Measurements from ENCODE around the gene HNF4A. TPM values are rescaled to one million over a fixed set of nuclear protein-coding genes. Genes with fewer than 3 reads are reported as not detected.

The HNF4A gene
- total RNA-seq, 1 donor from 2014 or later: not detected

DNA sequence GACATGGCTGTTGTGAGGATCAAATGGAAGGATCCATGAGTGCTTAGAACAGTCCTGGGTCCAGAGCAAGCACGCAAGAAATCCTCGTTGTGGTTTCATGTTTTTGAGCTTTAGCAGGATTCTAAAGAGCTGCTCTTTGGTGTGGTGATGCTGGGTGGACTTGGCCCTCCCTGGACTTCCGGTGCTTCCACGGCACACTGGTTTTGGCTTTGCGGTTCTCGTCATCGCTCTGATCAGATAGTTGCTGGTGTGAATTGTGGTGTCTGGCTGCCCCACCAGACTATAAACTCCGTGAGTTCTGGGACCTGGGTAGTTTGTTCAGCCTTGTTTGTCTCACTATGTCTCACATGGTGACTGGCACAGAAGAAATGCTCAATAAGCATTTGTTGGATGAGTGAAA is 3.3 kb downstream of the HNF4A start:
- TF ChIP-seq, protein P1, sequence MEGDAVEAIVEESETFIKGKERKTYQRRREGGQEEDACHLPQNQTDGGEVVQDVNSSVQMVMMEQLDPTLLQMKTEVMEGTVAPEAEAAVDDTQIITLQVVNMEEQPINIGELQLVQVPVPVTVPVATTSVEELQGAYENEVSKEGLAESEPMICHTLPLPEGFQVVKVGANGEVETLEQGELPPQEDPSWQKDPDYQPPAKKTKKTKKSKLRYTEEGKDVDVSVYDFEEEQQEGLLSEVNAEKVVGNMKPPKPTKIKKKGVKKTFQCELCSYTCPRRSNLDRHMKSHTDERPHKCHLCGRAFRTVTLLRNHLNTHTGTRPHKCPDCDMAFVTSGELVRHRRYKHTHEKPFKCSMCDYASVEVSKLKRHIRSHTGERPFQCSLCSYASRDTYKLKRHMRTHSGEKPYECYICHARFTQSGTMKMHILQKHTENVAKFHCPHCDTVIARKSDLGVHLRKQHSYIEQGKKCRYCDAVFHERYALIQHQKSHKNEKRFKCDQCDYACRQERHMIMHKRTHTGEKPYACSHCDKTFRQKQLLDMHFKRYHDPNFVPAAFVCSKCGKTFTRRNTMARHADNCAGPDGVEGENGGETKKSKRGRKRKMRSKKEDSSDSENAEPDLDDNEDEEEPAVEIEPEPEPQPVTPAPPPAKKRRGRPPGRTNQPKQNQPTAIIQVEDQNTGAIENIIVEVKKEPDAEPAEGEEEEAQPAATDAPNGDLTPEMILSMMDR (conservative IDR thresholded peaks at IDR 0.05; ENCODE audit: low read depth, low read length): no peak
- no peak for DNase-seq (ENCODE audit: low read depth)
- H3K4me3 ChIP-seq (ENCODE audit: low read depth, low read length): no peak overlapping the region

DNA sequence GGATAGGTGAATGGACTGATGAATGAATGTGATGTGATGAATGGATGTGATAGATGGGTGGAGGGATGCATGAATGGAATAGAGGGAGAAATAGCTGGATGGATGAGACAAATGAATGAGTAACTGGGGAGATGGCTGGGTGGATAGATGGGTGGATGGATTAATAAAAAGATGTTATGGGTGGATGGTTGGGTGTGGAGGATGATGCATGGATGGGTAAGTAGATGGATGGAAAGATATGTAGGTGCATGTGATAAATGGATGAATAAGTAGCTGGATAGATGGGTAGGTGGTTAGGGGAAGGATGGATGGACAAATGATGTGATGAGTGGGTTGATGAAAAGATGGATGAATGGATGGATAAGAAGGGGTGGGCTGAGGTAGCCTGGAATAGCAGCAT is 4.7 kb downstream of the HNF4A start:
- H3K4me3 ChIP-seq (ENCODE audit: low read depth, low read length): no peak overlapping the region
- DNase-seq (ENCODE audit: low read depth): no peak
- TF ChIP-seq, protein P1 (conservative IDR thresholded peaks at IDR 0.05; ENCODE audit: low read depth, low read length): no peak

DNA sequence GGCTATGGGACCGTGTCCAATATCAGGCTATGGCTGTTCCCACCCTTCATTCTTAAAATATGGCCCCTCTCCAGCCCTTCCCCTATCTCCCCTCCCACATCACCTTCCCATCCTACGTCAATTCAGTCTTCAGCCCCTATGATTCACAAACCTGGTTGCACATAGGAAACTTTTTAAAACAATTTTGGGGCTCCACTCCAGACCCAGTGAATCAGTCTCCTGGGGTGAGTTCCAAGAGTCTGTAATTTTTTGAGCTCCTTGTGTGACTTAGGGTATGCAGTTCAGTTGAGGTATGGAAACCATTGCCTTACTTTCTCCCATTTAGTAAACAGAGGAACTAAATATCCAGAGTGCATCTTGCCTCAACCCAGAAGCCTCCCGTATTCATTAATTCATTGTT is 5.5 kb downstream of the HNF4A start:
- no peak for DNase-seq (ENCODE audit: low read depth)
- H3K4me3 ChIP-seq (ENCODE audit: low read depth, low read length): no peak overlapping the region
- TF ChIP-seq, protein P1 (conservative IDR thresholded peaks at IDR 0.05; ENCODE audit: low read depth, low read length): no peak

DNA sequence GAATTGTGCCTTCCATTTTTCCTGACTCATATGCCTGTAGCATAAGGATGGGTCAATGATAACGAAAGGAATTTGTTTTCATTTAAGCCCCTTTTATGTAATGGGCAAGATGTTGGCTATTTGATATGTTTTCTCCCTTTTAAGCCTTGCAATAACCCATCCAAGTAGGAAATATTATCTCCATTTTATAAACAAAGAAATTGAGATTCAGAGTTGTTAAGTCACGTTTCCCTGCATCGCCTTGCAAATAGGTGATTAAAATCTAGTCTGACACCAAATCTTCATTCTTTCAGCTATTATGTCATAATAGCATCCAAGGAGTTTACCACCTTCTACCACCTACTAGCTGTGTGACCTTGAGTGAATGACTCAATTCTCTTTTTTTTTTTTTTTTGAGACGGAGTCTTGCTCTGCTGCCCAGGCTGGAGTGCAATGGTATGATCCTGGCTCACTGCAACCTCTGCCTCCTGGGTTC is 7.0 kb downstream of the HNF4A start:
- H3K4me3 ChIP-seq (ENCODE audit: low read depth, low read length): no peak overlapping the region
- DNase-seq (ENCODE audit: low read depth): no peak
- TF ChIP-seq, protein P1 (conservative IDR thresholded peaks at IDR 0.05; ENCODE audit: low read depth, low read length): no peak

DNA sequence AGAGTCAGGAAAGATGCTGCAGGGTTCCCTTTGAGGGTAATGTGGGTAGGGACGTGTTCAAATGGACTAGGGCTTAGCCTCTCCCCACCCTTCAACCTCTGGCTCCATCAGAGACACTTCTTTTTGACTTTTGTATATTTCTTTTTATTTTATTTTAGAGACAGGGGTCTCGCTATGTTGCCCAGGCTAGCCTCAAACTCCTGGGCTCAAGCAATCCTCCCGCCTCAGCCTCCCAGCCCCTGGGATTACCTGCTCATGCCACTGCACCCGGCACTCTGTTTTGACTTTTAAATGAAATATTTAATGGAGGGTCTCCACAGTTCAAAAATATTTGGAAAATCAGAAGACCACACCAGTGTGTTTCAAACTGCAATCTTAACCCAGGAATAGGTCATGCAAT is 8.6 kb downstream of the HNF4A start:
- no peak overlapping the region for H3K4me3 ChIP-seq (ENCODE audit: low read depth, low read length)
- DNase-seq (ENCODE audit: low read depth): no peak
- TF ChIP-seq, protein P1 (conservative IDR thresholded peaks at IDR 0.05; ENCODE audit: low read depth, low read length): no peak

DNA sequence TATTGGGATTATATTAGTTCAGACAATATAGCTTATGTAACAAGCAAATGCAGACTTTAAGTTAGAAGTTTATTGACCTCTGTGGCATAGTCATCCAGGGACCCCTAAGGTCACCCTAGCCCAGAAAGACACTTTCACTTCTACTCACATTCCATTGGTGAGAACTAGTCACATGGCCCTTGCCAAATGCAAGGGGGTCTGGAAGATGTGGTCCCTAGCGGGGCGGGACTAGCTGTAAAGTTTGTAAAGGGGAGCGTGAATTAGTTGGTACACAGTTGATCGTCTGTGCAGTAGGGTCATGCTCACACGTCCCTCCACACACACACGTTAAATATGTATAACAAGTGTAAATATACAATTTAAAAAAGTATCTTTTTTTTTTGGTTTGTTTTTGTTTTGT is 9.3 kb downstream of the HNF4A start:
- DNase-seq (ENCODE audit: low read depth): no peak
- H3K4me3 ChIP-seq (ENCODE audit: low read depth, low read length): no peak overlapping the region
- TF ChIP-seq, protein P1 (conservative IDR thresholded peaks at IDR 0.05; ENCODE audit: low read depth, low read length): no peak

DNA sequence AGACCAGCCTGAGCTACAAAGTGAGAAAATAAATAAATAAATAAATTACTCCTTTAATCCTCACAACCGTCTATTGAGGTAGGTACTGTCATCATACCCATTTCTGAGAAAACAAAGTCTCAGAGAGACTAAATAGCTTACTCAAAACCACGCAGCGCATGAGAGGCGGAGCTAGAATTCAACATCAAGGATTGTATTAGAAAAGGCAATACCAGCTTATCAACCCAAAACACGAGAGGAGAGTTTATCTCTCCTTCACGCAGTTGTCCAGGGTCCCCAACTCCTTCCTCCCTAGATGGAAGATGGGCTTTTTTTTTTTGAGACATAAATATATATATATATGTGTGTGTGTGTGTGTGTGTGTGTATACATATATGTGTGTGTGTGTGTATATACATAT is 12.2 kb downstream of the HNF4A start:
- TF ChIP-seq, protein P1 (conservative IDR thresholded peaks at IDR 0.05; ENCODE audit: low read depth, low read length): no peak
- H3K4me3 ChIP-seq (ENCODE audit: low read depth, low read length): no peak overlapping the region
- no peak for DNase-seq (ENCODE audit: low read depth)

All from epithelial cell of proximal tubule (primary cell).